Breast epithelium (tissue), 4 donors: ENCODE data around the gene C3. TPM values are rescaled to one million over a fixed set of nuclear protein-coding genes. Genes with fewer than 3 reads are reported as not detected.

Source experiments
- DNase-seq, 2 donors: peaks; one replicate each; pipeline ENCODE4 v3.0.0-alpha.2; 2019; ENCODE audit warnings: low spot score in 2 of 2
- H3K27ac ChIP-seq, 2 donors: fragments of 200-600 bp; sonication (generic) in 1 of 2; one replicate each; pipeline ENCODE4 v1.5.1; 2016 to 2019; ENCODE audit warnings: mild to moderate bottlenecking in 1 of 2
- H3K27me3 ChIP-seq, 2 donors: fragments of 200-600 bp; sonication (generic) in 1 of 2; one replicate each; pipeline versions ENCODE4 v1.5.1 to v1.6.0; 2017 to 2019; ENCODE audit warnings: control low read depth in 1 of 2, mild to moderate bottlenecking in 1 of 2
- H3K36me3 ChIP-seq: fragments of 200-600 bp; one replicate; pipeline ENCODE4 v1.5.1; 2019
- H3K4me1 ChIP-seq, 2 donors: fragments of 200-600 bp; sonication (generic); one replicate each; pipeline ENCODE4 v1.5.1; 2016 to 2019; ENCODE audit warnings: control low read depth in 1 of 2
- H3K4me3 ChIP-seq, 3 donors: fragments of 200-600 bp; sonication (generic); 1 replicate in 2 of 3; 2 replicates in 1 of 3; pipeline ENCODE4 v1.5.1; 2016 to 2019; ENCODE audit warnings: mild to moderate bottlenecking in 3 of 3, moderate library complexity in 2 of 3
- H3K9me3 ChIP-seq, 2 donors: fragments of 200-600 bp; sonication (generic) in 1 of 2; one replicate each; pipeline ENCODE4 v1.5.1; 2016 to 2019; ENCODE audit warnings: control low read depth in 1 of 2
- CTCF ChIP-seq, 3 donors: fragments of 450-650 bp; IDR thresholded peaks; one replicate each; pipeline ENCODE4 v1.5.1; 2016 to 2017; ENCODE audit warnings: antibody characterized with exemption in 3 of 3, mild to moderate bottlenecking in 3 of 3, moderate library complexity in 3 of 3
- POLR2A ChIP-seq: fragments of 450-650 bp; IDR thresholded peaks from one replicate; pipeline ENCODE4 v1.6.1; 2016; ENCODE audit warnings: antibody characterized with exemption, mild to moderate bottlenecking, moderate library complexity
- POLR2AphosphoS5 ChIP-seq, 3 donors: sonication (generic); formaldehyde crosslinking; IDR thresholded peaks; one replicate each; pipeline ENCODE4 v1.6.1; 2017; ENCODE audit warnings: antibody characterized with exemption in 3 of 3
- intact Hi-C: fragments of 100-400 bp; cut with DNase I; formaldehyde crosslinking; loops from one replicate; pipeline ENCODE4 v1.15.1; 2023; ENCODE audit warnings: low total_unique reads
- total RNA-seq, 3 donors: library from RNA; depleted of rRNA; stranded (reverse); fragments of >200 nt; gene quantifications; one replicate each; pipeline ENCODE4 v1.1.0, GENCODE V29; 2016

The C3 gene
- total RNA-seq, 3 donors from 2014 or later, result 856 to 1,298 (median 1,115) TPM

- Histone ChIP-seq H3K9me3 (no peaks in the 10 kb centered on the region), H3K27ac (peak within 1 kb of the TSS; percentile 96 to 99), H3K27me3 (no peaks in the 10 kb centered on the region), H3K4me3 (peak within 1 kb of the TSS; percentile 69 to 92 (median 80)), H3K36me3 (no peaks in the 10 kb centered on the region), H3K4me1 (peaks cover 11 to 26% of the 10 kb centered on the region in 2 donors)
- TF ChIP-seq POLR2A, result no peak
- no peak for TF ChIP-seq POLR2AphosphoS5 (IDR thresholded peaks at IDR 0.05)
- TF ChIP-seq CTCF (IDR thresholded peaks at IDR 0.05), result no peak
- peak; percentile 77 to 79 for DNase-seq
- intact Hi-C loops, result no loop called here
Observed at GRCh38 chr19:6739390-6739882, 19.0 kb upstream of the C3 start, which contains the start of gene TRIP10. Gene TRIP10 (plus strand): TSS chr19:6739680. CDS start chr19:6739762, 82 bp downstream.

- Histone ChIP-seq H3K9me3 (no peaks in the 10 kb centered on the region), H3K4me3 (peak overlapping the region; percentile 26 to 92 (median 80)), H3K27ac (peak overlapping the region; percentile 96 to 99), H3K4me1 (peaks cover 6 to 20% of the 10 kb centered on the region in 2 donors), H3K36me3 (no peaks in the 10 kb centered on the region), H3K27me3 (no peaks in the 10 kb centered on the region)
- DNase-seq, result peak in 1 of 2 donors; percentile 49
- intact Hi-C loops, result no loop called here
- peak in 1 of 3 donors; percentile 5 for TF ChIP-seq CTCF (IDR thresholded peaks at IDR 0.05)
- TF ChIP-seq POLR2AphosphoS5 (IDR thresholded peaks at IDR 0.05), result peak in 2 of 3 donors; percentile 7 to 18
- TF ChIP-seq POLR2A, result no peak
Observed at GRCh38 chr19:6738787-6739389, 18.4 kb upstream of the C3 start.

- H3K27ac ChIP-seq, result peak overlapping the region; percentile 96 to 99
- TF ChIP-seq POLR2A (no peak), CTCF (IDR thresholded peaks at IDR 0.05) (peak; percentile 52 to 73 (median 69)), POLR2AphosphoS5 (IDR thresholded peaks at IDR 0.05) (peak; percentile 46 to 80 (median 66))
- peak; percentile 82 to 97 for DNase-seq
- no peaks in the 10 kb centered on the region for H3K9me3 ChIP-seq
- H3K4me1 ChIP-seq, result peaks cover 5 to 20% of the 10 kb centered on the region in 2 donors
- H3K36me3 ChIP-seq, result no peaks in the 10 kb centered on the region
- peak overlapping the region; percentile 26 to 97 (median 80) for H3K4me3 ChIP-seq
- H3K27me3 ChIP-seq, result no peaks in the 10 kb centered on the region
- intact Hi-C loops, result no loop called here
Observed at GRCh38 chr19:6737873-6738786, 17.7 kb upstream of the C3 start.

- H3K4me3 ChIP-seq, result peak within 1 kb of the TSS; percentile 88 to 97 (median 91)
- peak in 2 of 3 donors; percentile 34 to 88 for TF ChIP-seq POLR2AphosphoS5 (IDR thresholded peaks at IDR 0.05)
- TF ChIP-seq CTCF (IDR thresholded peaks at IDR 0.05), result peak in 1 of 3 donors; percentile 13
- peak; percentile 31 for TF ChIP-seq POLR2A
- peak within 1 kb of the TSS; percentile 96 to 99 for H3K27ac ChIP-seq
- no peaks in the 10 kb centered on the region for H3K9me3 ChIP-seq
- intact Hi-C loops, result no loop called here
- DNase-seq, result peak; percentile 99 to 100
- peaks cover 5 to 20% of the 10 kb centered on the region in 2 donors for H3K4me1 ChIP-seq
- H3K36me3 ChIP-seq, result no peaks in the 10 kb centered on the region
- no peaks in the 10 kb centered on the region for H3K27me3 ChIP-seq
Observed at GRCh38 chr19:6737284-6737872, 16.9 kb upstream of the C3 start, which contains the start of gene GPR108. Gene GPR108 (minus strand): TSS chr19:6737580. CDS start chr19:6737576, 4 bp downstream.
